Measurements from ENCODE around the gene USP40. TPM values are rescaled to one million over a fixed set of nuclear protein-coding genes. Genes with fewer than 3 reads are reported as not detected.

The USP40 gene
- total and polyA plus RNA-seq, 10 of the 15 experiments (the other 5 are each of a cell fraction or from before 2014, with no cell fraction given): 3.4 to 20.8 (median 15.2) TPM

DNA sequence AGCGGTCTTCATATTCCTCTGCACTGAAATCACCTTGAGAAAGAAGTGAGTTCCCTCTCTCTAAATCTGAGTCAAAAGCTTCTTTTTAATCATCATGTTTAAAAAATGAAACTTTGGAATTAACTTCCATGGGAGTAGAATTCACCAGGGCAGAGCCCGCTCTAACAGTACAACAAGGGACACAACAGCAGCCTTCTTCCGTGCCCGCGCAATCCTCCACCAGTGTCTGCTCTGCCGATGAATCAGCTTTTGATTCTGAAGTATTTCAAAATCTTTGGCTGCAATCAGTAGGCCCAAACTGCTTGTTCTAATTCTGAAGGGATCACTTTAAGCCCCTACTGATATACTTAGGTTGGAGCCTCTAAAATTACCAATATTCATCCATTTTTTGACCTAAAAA lies 76.9 kb downstream of the USP40 start:
- in situ Hi-C loops (cut with MboI): no loop called here
- no TSS peak for BruUV-seq (replicated peaks)
- no peak overlapping the region for H3K4me2 ChIP-seq (ENCODE audit: control insufficient read depth, insufficient read depth)
- no peaks in the 10 kb centered on the region for H3K4me1 ChIP-seq (ENCODE audit: control insufficient read depth, insufficient read depth, low read length)
- H2AFZ ChIP-seq (ENCODE audit: control insufficient read depth, low read depth, low read length): no peak overlapping the region
- ChIA-PET CTCF (no interaction called here), POLR2A (no interaction called here), SMC1A (ENCODE audit: uncharacterized antibody, unreplicated experiment) (no interaction called here), RAD21 (ENCODE audit: unreplicated experiment) (no interaction called here)
- peaks cover 0 to 10% of the 10 kb centered on the region in 2 experiments; a peak in 2 of 4 replicates for H3K36me3 ChIP-seq (ENCODE audit: control insufficient read depth in 2 of 2, insufficient read depth in 2 of 2, low read length in 1 of 2)
- no peaks in the 10 kb centered on the region for H4K20me1 ChIP-seq (ENCODE audit: control insufficient read depth, insufficient read depth)
- H3K9me3 ChIP-seq (replicated peaks; ENCODE audit: control insufficient read depth, insufficient read depth, low read length): no peaks in the 10 kb centered on the region
- DNase-seq (ENCODE audit: low read depth, low spot score): no peak
- TF ChIP-seq PAX8 (IDR thresholded peaks at IDR 0.05): no peak
- no peak for TF ChIP-seq MXI1 (IDR thresholded peaks at IDR 0.05; ENCODE audit: low read depth, low read length)
- TF ChIP-seq NR2C2 (IDR thresholded peaks at IDR 0.05; ENCODE audit: borderline replicate concordance, control insufficient read depth, insufficient read length, low read depth): no peak
- TF ChIP-seq, protein P1, sequence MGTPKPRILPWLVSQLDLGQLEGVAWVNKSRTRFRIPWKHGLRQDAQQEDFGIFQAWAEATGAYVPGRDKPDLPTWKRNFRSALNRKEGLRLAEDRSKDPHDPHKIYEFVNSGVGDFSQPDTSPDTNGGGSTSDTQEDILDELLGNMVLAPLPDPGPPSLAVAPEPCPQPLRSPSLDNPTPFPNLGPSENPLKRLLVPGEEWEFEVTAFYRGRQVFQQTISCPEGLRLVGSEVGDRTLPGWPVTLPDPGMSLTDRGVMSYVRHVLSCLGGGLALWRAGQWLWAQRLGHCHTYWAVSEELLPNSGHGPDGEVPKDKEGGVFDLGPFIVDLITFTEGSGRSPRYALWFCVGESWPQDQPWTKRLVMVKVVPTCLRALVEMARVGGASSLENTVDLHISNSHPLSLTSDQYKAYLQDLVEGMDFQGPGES (IDR thresholded peaks at IDR 0.05): no peak
- FAIRE-seq: no peak
- no peaks in the 10 kb centered on the region for H3K79me2 ChIP-seq (ENCODE audit: control insufficient read depth, insufficient read depth, low read length)
- no peak overlapping the region for H3K9ac ChIP-seq (ENCODE audit: control insufficient read depth, insufficient read depth, low read length)
- intact Hi-C loops (cut with micrococcal nuclease; ENCODE audit: unreplicated experiment): loop anchor here (10.0 kb wide), 1 partner anchor 225 kb away; the partner anchor contains the start of genes UGT1A4 and UGT1A5
- 89% methylated on average over 6 of the region's 6 CpGs for WGBS (ENCODE audit: insufficient coverage, insufficient replicate concordance, low lambda C conversion rate, missing lambda C conversion rate)
- no peak overlapping the region for H3K4me3 ChIP-seq
- no peak overlapping the region for H3K27ac ChIP-seq (ENCODE audit: control insufficient read depth, insufficient read depth)
- ATAC-seq: no peak
- no peaks in the 10 kb centered on the region for H3K27me3 ChIP-seq (replicated peaks in 1 of 2; ENCODE audit: control insufficient read depth in 2 of 2, insufficient read depth in 2 of 2, low read length in 1 of 2)

DNA sequence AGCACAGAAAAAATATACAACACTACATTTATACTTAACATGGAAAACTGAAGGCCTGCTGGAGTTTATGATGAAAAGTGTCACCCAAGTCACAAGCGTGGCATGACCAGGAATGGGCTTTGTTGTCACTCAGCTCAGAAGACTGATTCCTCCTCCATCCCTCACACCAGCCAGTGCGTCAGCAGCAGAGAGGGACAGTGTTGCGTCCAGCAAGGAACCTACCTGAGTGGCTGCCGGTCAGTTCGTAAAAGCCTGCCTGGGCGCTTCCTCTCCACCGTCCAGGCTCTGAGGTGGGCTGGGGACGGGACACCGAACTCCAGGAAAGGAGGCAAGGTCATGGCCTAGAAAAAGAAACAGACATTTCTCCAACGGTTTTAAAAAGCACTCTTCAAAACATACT lies 77.4 kb downstream of the USP40 start:
- BruUV-seq (replicated peaks): no TSS peak
- ChIA-PET CTCF (no interaction called here), POLR2A (no interaction called here)

More for the DNA sequence above, 77.4 kb downstream of the USP40 start:
- Histone ChIP-seq H3K9me3 (replicated peaks; ENCODE audit: control insufficient read depth, insufficient read depth, low read length) (no peaks in the 10 kb centered on the region), H2AFZ (ENCODE audit: control insufficient read depth, low read depth, low read length) (no peak overlapping the region), H3K9ac (ENCODE audit: control insufficient read depth, insufficient read depth, low read length) (no peak overlapping the region), H3K79me2 (ENCODE audit: control insufficient read depth, insufficient read depth, low read length) (no peaks in the 10 kb centered on the region), H3K4me1 (ENCODE audit: control insufficient read depth, insufficient read depth, low read length) (no peaks in the 10 kb centered on the region), H4K20me1 (ENCODE audit: control insufficient read depth, insufficient read depth) (no peaks in the 10 kb centered on the region), H3K27ac (ENCODE audit: control insufficient read depth, insufficient read depth) (no peak overlapping the region), H3K4me2 (ENCODE audit: control insufficient read depth, insufficient read depth) (no peak overlapping the region), H3K4me3 (no peak overlapping the region), H3K27me3 (replicated peaks in 1 of 2; ENCODE audit: control insufficient read depth in 2 of 2, insufficient read depth in 2 of 2, low read length in 1 of 2) (no peaks in the 10 kb centered on the region), H3K36me3 (ENCODE audit: control insufficient read depth in 2 of 2, insufficient read depth in 2 of 2, low read length in 1 of 2) (peaks cover 0 to 11% of the 10 kb centered on the region in 2 experiments; a peak in 2 of 4 replicates)
- TF ChIP-seq CEBPB (IDR thresholded peaks at IDR 0.05; ENCODE audit: borderline replicate concordance in 1 of 2, low read depth in 2 of 2, low read length in 2 of 2) (no peak), CHD1 (IDR thresholded peaks at IDR 0.05; ENCODE audit: low read depth, low read length) (no peak), IKZF2 (IDR thresholded peaks at IDR 0.05) (no peak), TAF1 (IDR thresholded peaks at IDR 0.05; ENCODE audit: borderline replicate concordance, low read depth, low read length) (no peak), SIX5 (IDR thresholded peaks at IDR 0.05; ENCODE audit: low read depth, low read length, severe bottlenecking) (no peak), CBX5 (IDR thresholded peaks at IDR 0.05; ENCODE audit: low read depth) (no peak), CBFB (IDR thresholded peaks at IDR 0.05; ENCODE audit: low read depth) (no peak)
- TF ChIP-seq, protein P2, sequence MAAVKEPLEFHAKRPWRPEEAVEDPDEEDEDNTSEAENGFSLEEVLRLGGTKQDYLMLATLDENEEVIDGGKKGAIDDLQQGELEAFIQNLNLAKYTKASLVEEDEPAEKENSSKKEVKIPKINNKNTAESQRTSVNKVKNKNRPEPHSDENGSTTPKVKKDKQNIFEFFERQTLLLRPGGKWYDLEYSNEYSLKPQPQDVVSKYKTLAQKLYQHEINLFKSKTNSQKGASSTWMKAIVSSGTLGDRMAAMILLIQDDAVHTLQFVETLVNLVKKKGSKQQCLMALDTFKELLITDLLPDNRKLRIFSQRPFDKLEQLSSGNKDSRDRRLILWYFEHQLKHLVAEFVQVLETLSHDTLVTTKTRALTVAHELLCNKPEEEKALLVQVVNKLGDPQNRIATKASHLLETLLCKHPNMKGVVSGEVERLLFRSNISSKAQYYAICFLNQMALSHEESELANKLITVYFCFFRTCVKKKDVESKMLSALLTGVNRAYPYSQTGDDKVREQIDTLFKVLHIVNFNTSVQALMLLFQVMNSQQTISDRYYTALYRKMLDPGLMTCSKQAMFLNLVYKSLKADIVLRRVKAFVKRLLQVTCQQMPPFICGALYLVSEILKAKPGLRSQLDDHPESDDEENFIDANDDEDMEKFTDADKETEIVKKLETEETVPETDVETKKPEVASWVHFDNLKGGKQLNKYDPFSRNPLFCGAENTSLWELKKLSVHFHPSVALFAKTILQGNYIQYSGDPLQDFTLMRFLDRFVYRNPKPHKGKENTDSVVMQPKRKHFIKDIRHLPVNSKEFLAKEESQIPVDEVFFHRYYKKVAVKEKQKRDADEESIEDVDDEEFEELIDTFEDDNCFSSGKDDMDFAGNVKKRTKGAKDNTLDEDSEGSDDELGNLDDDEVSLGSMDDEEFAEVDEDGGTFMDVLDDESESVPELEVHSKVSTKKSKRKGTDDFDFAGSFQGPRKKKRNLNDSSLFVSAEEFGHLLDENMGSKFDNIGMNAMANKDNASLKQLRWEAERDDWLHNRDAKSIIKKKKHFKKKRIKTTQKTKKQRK (IDR thresholded peaks at IDR 0.05; ENCODE audit: low read depth, low read length): no peak
- RAD21 ChIA-PET (ENCODE audit: unreplicated experiment): no interaction called here
- DNase-seq (ENCODE audit: low read depth, low spot score) (no peak), FAIRE-seq (no peak), ATAC-seq (no peak)
- in situ Hi-C loops (cut with MboI): no loop called here
- intact Hi-C loops (cut with micrococcal nuclease; ENCODE audit: unreplicated experiment): loop anchor here (10.0 kb wide), 1 partner anchor 226 kb away; the partner anchor contains the start of genes UGT1A4 and UGT1A5
- WGBS (ENCODE audit: insufficient coverage, insufficient replicate concordance, low lambda C conversion rate, missing lambda C conversion rate): 92% methylated on average over 10 of the region's 10 CpGs
- SMC1A ChIA-PET (ENCODE audit: uncharacterized antibody, unreplicated experiment): no interaction called here

Measured in GM12878 (cell line).